HG03457 (cell line): Measurements from ENCODE around the gene BTLA.
"Not testable (repeated sequence)": the region's sequence is repeated elsewhere in the genome, so short reads cannot be mapped to it uniquely, and the experiment has no call there.

Experiments used
- ATAC-seq: cut with Tn5 transposase; IDR thresholded peaks from one replicate; pipeline ENCODE4 v1.9.1; 2021; ENCODE audit warnings: moderate number of reproducible peaks; ENCODE audit not compliant: unreplicated experiment

The BTLA gene

DNA sequence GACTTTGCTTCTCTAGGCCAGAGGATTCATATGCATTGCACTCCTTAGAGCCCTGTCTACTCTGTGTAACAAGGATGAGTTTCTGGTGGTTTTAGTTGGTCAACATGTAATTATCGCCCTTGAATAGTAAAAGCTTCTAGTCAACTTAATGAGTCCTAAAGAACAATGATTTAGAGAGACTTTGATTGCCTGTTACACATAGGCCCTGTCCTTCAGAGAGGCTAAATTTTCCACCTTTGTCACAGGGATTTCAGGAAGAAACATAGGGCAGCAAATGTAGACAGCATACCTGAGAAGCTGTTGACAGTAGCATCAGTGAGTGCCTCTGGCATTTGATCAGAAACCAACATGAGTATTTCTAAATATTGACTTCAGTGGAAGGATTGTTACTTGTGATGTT is 7.1 kb downstream of the BTLA start:
- no peak for ATAC-seq

DNA sequence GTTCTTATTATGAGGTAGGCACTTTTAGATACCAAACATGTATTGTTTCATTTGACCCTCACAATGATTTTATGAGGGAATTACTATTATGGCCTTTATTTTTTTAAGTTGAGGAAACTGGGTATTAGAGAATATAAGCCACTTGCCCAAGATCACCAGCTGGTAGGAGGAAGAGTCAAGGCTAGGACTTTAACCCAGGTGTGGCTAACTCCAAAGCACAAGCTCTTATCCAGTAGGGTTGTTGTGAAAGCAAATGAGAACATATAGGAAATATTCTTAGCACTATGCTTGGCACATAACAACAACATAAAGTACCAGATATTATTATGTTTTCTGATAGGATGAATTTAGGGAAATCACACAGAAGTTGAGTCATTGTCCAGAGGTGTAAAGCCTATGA is 7.9 kb downstream of the BTLA start:
- no peak for ATAC-seq

GRCh38 chr3:112489674-112490479 is 9.4 kb downstream of the BTLA start:
- ATAC-seq: peak; percentile 52

DNA sequence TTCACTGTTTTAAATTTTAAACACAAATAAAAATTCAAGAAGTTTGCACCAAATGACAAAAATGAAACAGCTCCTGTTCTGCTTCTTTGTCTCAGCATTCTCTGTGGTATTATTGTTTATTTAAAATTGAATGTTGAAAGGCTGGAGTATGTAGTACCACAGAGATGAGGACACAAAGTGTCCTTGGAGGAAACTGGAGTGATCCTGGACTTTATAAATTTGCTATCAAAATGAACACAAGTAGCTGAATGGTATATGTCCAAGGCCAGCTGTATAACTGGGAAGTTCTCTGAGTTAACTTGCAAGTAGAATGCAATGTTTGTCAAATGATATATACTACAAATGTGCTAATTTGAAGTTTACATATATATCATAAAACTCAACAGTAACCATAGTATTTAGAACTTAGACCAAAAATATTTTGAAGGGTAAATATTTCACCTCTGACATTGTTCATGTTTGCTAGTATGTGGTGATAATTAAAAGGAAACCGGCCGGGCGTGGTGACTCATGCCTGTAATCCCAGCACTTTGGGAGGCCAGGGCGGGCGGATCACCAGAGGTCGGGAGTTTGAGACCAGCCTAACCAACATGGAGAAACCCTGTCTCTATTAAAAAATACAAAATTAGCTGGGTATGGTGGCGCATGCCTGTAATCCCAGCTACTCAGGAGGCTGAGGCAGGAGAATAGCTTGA is 12.3 kb downstream of the BTLA start:
- no peak for ATAC-seq

GRCh38 chr3:112484352-112484751 is 14.9 kb downstream of the BTLA start:
- no peak for ATAC-seq

DNA sequence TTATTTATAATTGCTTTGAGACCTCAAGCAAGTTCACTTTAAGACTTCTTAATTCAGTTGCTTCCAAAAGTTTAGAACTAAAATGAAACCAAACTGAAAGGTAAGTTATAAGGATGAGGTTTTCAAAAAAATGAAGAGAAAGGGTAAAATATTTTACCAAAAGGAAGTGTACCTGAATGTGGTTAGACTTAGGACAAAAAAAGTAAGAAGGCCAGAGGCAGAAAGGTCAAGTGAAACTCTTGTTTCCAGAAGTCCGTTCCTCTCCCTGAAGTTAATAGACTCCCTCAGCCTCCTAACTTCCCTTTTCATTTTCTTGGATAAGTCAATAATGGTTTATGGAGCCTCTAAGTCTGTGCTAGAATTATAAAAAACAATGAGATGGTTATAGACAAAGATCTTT is 16.6 kb downstream of the BTLA start:
- no peak for ATAC-seq

GRCh38 chr3:112481302-112481721 is 18.0 kb downstream of the BTLA start:
- ATAC-seq: no peak

GRCh38 chr3:112477891-112478290 is 21.4 kb downstream of the BTLA start:
- no peak for ATAC-seq

GRCh38 chr3:112476346-112476745 is 22.9 kb downstream of the BTLA start:
- ATAC-seq: no peak

- ATAC-seq: no peak
These were observed 24.5 kb downstream of the BTLA start for GRCh38 chr3:112474796-112475195.

GRCh38 chr3:112472691-112473090 is 26.6 kb downstream of the BTLA start:
- ATAC-seq: no peak

- no peak for ATAC-seq
These were observed 27.5 kb downstream of the BTLA start for GRCh38 chr3:112471596-112472325.

DNA sequence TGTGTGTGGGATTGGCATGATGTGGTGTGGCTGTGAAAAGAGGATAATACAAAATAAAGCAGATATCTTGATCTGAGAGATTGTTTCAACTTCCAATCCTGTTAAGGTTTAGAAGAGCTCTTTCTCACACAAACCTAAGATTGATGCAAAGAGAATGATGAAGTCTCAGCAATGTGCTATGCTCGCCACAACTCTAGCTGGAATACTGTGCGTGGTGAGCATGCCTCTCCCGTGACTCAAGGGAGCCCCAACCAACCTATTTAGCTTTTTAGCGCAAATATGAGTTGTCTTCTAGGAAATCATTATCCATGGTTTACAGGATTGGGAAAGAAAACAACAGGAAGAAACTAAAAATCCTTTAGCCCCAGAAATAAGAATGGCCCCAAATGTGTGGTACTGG is 28.5 kb downstream of the BTLA start:
- ATAC-seq: no peak

DNA sequence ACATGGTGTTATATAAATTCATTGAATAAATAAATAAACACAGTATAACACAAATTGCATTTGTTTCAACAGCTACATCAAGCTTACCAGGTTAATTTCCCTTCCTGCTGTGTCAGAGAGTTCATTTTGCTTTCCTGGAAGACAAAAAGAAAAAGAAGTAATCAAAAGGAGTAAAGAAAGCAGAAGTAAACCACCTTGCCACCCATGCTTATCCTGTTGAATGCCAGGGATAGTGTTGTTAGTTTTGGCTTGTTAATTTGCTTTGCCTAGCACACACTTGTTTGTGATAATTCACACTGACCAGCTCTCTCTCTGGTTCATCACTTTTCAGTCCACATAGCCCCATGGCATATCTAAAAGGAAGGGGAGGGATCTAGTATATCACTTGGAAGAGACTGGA is 29.6 kb downstream of the BTLA start:
- no peak for ATAC-seq

DNA sequence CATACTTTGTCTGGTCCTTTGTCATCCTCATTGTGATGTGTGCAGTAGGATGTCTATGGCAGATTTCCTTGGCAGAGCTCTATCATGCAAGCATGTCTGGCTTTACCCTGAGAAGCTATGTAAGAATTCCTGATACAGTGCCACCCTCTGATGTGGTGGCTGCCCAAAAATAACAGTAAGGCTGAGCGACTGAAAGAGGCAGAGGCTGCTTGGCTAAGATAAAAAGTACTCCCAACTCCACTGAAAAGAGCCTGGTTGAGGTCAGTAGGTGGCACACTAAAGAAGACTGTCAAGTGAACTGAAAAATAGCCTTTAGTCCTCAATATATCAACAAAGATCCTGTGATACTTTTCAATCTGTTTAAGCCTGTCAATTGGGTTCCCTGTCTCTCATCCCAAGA is 31.7 kb downstream of the BTLA start:
- no peak for ATAC-seq

GRCh38 chr3:112466020-112466419 is 33.3 kb downstream of the BTLA start:
- no peak for ATAC-seq

DNA sequence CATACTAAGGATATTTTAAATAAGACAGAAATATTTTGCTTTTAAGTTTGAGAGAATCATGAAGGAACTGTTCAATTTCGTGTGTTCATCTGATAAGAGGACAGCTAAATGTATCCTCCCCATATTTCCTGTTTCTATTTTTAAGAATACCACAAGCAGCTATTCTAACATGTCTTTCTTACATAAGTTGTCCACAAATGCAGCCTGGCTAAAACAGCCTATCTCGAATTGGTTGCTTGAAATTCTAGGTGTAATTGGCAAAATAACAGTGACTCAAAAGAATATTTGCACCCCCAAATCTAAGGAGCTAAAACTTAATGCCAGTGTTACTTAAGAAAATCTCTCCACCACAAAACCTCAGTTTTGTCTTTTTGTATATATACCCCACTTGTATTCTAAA is 35.0 kb downstream of the BTLA start:
- no peak for ATAC-seq

- ATAC-seq: no peak
These were observed 36.0 kb downstream of the BTLA start for GRCh38 chr3:112463250-112463649.

- not testable (repeated sequence) for ATAC-seq
These were observed 37.5 kb downstream of the BTLA start for GRCh38 chr3:112461787-112462186.

- ATAC-seq: no peak
These were observed 38.6 kb downstream of the BTLA start for GRCh38 chr3:112460519-112461195.

- ATAC-seq: no peak
These were observed 39.5 kb downstream of the BTLA start for GRCh38 chr3:112459750-112460149.
